ENCODE measurements around the gene KRT77.
"Not testable (repeated sequence)": the region's sequence is repeated elsewhere in the genome, so short reads cannot be mapped to it uniquely, and the experiment has no call there.

Gene KRT77
- long read RNA-seq, donor 1: 0 reads
- long read RNA-seq, donor 2: 0 reads
- long read RNA-seq, donor 3: 0 reads
- long read RNA-seq, donor 4: 0 reads
- long read RNA-seq, donor 5: 0 reads
- long read RNA-seq, donor 6: 0 reads
- long read RNA-seq, donor 7: 0 reads
- long read RNA-seq, donor 8: 0 reads

GRCh38 chr12:52703424-52703823 is at the start of gene KRT77:
TSS of gene KRT77 (minus strand) at chr12:52703524. CDS start at chr12:52703434, 90 bp downstream.
- DNase-seq: no peak

DNA sequence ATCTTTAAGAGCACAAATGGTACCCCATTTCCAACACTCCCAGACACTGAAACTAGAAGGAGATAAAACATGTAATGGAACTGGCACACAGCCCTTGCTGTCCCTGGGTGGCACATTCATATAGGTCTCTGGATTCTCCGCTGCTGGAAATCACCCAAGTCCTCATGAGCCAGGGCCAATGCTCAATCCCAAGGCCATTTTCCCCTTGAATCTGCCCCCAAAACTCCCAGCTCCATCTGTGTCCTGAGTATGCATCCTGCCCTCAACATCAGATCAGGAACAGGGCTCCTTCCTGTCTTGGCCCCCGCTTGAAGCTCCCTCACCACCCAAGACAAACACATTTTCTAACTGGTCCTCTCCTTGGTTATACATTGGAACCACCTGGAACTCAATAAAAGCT is 49.2 kb upstream of the KRT77 start:
- DNase-seq: no peak

DNA sequence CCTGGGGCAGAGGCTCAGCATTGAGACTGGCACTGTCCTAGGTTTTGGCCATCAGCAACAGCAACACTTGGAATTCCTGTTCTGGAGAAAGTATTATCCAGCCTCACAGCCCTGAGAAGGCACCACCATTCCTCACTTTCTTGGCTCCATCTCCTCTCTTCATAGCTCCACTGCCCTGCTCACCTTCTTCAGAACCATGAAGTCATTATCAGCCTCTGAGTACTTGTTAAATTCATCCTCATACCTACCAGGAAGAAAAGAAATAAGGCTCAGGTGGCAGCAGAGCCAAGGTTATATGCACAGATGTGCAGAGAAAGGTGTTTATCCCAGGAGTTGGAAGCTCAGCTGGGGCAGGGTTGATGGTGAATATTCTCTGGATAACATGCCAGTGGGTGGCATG is 48.5 kb upstream of the KRT77 start:
- DNase-seq: no peak

GRCh38 chr12:52750532-52750931 is 47.2 kb upstream of the KRT77 start:
- not testable (repeated sequence) for DNase-seq

DNA sequence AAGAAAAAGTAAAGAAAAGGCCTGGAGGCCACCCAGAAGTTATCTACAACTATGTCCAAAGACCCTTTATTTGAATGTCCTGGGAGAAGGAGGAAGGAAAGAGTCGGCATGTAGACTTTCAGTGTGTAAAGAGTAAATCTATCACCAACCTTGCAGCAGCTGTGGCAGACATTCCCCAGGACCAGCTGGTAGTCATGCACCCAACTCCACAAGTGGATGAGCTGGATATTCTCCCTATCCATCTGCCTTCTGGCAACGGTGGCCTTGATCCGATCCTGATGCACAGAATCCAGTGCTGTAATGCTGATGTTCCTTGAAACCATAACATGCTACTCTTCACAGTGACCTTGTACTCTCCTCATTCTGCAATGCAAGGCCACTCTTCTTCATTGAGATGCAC is 46.5 kb upstream of the KRT77 start:
- DNase-seq: no peak

- DNase-seq: no peak
These were observed 45.3 kb upstream of the KRT77 start for GRCh38 chr12:52748578-52748977.

- no peak for DNase-seq
These were observed 42.2 kb upstream of the KRT77 start for GRCh38 chr12:52745554-52745953.

- no peak for DNase-seq
These were observed 41.3 kb upstream of the KRT77 start for GRCh38 chr12:52744493-52745156.

DNA sequence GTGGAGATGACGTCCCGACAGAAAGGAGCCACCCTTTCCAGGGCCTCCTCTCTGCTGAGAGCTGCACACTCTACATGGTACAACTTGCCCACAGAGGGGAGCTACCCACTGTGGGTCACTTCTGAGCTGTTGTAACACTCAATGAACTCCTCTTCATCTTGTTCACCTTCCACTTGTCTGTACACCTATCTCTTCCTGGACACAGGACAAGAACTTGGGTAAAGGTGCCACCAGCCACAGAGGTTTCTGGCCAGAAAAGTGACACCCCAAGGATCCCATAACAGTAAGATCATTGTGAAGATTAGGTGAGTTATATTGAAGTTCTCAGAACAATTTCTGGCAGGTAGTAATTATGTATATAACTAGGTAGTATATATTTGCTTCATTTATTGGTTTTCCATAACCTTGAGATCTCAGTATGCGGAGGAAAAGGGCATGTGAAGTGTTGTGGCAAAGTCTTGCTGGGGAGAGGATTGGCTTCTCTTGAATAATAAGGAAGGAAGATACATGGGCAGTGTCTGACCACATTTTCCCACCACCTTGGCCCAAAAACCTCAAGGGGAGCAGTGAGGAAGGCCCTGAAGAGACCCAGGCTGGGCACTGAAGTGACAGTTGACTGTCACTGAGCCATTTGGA is 39.6 kb upstream of the KRT77 start:
- DNase-seq: no peak

- DNase-seq: no peak
These were observed 38.9 kb upstream of the KRT77 start for GRCh38 chr12:52742196-52742580.

- peak; percentile 30 for DNase-seq
These were observed 38.3 kb upstream of the KRT77 start for GRCh38 chr12:52741375-52742195.

GRCh38 chr12:52740584-52740983 is 37.3 kb upstream of the KRT77 start:
- DNase-seq: no peak

GRCh38 chr12:52739963-52740362 is 36.6 kb upstream of the KRT77 start:
- no peak for DNase-seq

DNA sequence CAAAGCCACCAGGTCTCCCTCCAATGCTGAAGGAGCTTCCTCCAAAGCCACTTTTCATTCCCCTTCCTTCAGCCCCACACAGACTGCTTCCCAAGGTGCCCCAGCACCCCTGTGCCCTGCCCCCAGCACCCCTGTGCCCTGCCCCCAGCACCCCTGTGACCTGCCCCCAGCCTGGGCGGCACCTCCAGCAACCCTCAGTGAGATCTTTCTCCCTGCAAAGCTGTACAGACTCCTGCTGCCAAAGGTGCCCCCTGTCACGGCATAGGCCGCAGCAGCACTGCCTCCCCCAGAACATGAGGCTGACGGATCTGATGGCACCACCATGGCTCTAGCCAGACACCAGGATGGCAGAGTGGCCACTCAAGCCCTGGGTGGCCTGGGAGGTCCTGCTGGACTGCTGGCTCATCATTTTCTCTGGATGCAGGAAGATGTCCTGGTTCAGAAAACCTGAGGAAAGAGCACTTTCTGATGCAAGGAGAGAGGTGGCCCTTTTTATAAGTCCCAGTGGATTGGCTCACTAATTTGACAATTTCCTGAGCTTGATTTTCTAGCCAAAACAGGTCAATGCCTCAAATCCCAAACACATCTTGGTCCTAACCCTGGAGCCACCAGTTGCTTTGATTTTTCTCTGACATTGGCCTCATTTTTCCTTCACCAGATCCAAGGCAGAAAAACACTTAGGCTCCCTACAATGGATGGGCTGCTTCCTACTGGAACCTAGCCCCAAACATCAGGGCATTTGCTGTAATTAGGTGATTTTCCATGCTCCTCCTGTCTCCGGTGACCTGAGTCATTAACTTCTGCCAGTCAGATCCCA is 32.7 kb upstream of the KRT77 start:
- DNase-seq: no peak

GRCh38 chr12:52735106-52735505 is 31.8 kb upstream of the KRT77 start:
- no peak for DNase-seq

GRCh38 chr12:52730793-52731192 is 27.5 kb upstream of the KRT77 start:
- DNase-seq: no peak

DNA sequence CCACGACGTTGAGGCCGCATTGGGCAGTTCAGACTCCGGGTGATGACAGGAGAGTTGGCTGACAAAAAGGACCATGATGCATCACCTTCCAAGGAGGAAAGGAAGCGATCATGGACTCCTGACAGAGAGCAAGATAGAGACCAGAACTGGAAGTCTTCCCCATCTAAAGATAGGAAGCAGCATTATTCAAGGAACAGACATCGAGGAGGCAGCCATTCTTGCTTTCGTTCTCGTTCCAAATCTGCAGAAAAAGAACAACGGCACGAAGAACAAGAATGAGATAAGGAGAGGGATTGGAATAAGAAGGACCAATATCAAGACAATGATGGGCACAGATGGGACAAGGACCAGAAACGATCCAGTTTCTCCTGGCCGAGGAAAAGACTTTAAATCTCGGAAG is 27.1 kb upstream of the KRT77 start:
- no peak for DNase-seq

DNA sequence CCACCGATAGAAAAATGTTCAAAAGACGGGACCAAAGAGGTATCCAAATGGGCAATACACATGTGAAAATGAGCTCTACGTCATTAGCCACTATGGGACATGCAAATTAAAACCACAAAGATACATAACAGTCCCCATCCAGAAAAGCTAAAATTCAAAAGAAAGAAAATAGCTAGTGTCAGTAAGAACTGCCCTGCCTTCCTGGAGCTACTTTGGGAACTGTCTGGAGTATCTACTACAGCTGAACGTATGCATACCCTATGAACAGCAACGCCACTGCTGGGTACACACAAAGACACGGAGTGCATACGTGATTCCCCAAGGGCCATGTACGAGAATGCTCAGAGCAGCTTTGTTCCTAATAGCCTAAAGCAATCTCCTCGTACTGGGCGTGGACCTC is 25.8 kb upstream of the KRT77 start:
- no peak for DNase-seq

DNA sequence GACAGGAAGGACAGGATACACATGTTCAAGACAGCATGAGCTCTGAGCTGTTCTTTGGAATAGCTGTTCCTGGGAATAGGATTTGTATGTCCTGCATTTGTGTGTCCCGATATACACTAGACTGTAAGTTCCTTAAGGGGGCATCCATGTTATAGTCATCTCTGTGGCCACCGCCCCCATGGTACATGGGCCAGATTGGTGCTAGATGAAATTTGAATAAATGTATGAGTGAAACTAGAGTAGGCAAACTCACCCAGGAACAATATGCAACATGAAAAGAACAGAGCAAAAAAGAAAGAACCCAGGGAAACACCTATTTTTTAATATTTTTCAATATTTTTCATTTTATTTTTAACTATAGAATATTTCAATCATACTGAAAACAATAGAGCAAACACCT is 25.1 kb upstream of the KRT77 start:
- DNase-seq: no peak

DNA sequence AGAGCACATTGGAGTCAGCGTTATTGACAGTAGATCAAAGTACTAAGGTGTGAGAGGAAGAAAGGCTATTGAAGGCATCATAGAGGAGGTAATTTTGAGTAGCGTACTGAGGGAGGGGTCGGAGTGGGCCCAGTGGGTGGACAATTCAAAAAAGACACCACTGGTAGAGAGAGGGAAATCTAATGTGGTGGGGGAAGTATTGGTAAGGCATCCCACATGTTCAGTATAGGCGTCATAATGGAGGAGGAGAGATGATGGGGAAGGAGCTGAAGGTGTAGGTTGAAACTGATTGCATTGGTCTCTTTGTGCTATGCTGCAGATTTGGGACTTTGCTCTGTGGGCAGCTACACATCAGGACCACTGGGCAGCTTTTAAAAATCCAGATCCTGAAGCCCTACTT is 23.7 kb upstream of the KRT77 start:
- DNase-seq: no peak

GRCh38 chr12:52726451-52726850 is 23.1 kb upstream of the KRT77 start:
- no peak for DNase-seq

DNA sequence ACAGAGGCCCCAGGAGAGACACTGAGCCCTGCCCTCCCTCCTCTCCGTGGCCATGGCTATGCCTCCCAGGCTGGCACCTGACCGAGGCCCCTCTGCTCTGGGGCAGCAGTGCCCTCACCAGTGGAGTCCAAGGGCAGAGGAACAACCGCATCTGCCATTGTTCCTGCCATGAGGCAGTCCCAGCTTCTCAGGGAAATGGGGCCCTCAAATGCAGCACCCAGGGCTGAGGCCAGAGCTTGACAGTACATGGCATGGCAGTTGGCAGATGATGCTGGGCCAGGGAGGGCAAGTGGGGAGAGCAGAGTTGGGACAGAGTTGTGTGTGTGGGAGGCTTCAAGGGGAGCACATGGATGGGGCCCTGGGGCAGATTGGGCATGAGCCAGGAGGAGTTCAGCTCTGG is 21.1 kb upstream of the KRT77 start:
- DNase-seq: no peak

Data from right kidney (tissue), 9 donors.